Measurements from ENCODE around the gene FRMD7.

FRMD7 gene

DNA sequence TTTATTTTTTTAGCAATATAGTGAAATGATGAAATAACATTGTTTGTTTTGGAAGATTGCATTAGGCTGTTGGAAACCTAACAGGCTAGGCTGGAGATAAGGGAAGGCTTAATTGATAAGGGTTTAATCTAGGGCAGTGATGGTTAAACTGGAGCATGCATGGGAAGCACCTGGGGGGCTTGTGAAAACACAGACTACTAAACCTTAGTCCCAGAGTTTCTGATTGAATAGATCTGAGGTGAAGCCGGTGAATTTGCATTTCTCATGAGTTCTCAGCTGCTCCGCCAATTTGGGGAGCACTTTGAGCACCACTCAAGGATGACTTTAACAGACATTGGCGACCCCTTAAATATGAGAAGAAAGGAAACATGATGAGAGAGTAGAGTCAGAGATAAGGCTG is 93.2 kb downstream of the FRMD7 start:
- no peak for DNase-seq (ENCODE audit: low read depth)

DNA sequence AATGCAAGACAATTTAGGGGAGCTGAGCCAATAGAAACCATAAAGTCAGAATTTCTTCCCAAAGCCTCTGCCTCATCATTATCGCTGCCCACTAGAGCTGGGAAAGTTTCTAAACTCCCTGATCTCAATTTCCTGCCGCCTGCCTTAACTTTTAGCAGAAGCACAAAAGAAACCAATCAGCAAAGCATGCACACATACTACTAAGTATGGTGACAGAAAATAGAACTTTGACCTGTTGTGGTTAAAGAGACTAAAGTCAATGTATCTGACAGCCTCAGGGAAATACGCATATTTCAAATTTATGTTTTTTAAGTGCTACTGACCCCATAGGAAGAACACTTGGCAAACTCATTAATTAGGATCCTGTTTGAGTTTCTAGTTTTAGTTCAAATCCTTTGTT is 94.7 kb downstream of the FRMD7 start:
- no peak for DNase-seq (ENCODE audit: low read depth)

DNA sequence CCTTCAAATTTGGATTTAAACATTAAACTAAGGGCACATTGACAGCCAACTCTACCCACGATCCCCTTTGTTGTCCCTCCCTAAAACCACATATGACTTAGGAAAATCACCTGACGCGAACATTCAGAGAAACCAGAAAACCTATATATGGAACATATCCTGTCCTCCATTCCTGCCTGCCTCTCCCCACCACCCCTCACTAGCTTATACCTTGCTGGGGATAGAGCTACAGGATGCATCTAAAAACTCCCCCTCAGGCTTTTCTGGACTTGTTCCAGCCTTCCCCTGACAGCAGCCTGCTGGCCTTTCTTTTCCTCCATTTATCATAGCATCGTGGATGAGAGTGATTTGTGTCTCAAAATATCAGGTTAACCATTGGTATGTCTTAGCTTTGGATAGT is 96.0 kb downstream of the FRMD7 start:
- DNase-seq (ENCODE audit: low read depth): no peak

DNA sequence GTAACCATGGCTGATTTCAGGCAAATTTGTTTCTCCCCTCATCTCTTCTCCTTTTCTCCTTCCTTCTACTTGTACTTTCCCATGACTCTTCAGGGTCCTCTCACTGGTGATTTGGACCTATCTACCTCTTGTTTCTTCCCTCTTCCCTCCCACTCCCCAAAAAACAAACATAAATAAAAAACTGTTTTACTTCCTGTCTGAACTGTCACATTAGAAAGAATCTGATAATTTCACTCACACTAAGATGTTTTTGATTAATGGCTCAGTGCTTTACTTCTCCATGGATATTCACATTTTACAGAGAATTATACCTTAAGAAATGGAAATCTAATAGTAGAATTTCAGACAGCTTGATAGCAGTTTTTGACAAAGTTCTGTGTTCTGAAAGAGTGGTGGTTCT is 97.6 kb downstream of the FRMD7 start:
- DNase-seq (ENCODE audit: low read depth): no peak
